ENCODE data around the gene GPR65.

Gene GPR65

GRCh38 chr14:87971010-87971409 lies 33.9 kb upstream of the GPR65 start:
- Histone ChIP-seq H4K20me1 (ENCODE audit: insufficient read depth, low read length) (no peaks in the 10 kb centered on the region), H3F3A (ENCODE audit: insufficient read depth, low read length) (no peaks in the 10 kb centered on the region), H3K9me3 (replicated peaks; ENCODE audit: insufficient read depth, low read length) (no peaks in the 10 kb centered on the region), H3K79me2 (ENCODE audit: low read length) (no peaks in the 10 kb centered on the region), H3K27me3 (replicated peaks; ENCODE audit: insufficient read depth, low read length) (no peaks in the 10 kb centered on the region), H3K9me2 (replicated peaks; ENCODE audit: insufficient read depth, low read length) (no peaks in the 10 kb centered on the region), H3K4me2 (ENCODE audit: low read depth, low read length) (no peak overlapping the region), H3K9ac (ENCODE audit: low read length) (no peak overlapping the region), H3K4me1 (ENCODE audit: low read length) (no peaks in the 10 kb centered on the region), H3K4me3 (ENCODE audit: low read length) (no peak overlapping the region), H3K27ac (ENCODE audit: low read length) (no peak overlapping the region), H3K36me3 (replicated peaks; ENCODE audit: insufficient read depth, low read length) (no peaks in the 10 kb centered on the region), H2AFZ (ENCODE audit: low read length) (no peak overlapping the region)
- TF ChIP-seq EZH2 (optimal IDR thresholded peaks at IDR 0.05; ENCODE audit: low read depth, low read length) (no peak), CTCF (IDR thresholded peaks at IDR 0.05; ENCODE audit: low read length) (no peak), EZH2phosphoT487 (IDR thresholded peaks at IDR 0.05; ENCODE audit: low read length) (no peak)
- peak; percentile 16 for DNase-seq

GRCh38 chr14:87975636-87976035 lies 29.3 kb upstream of the GPR65 start:
- Histone ChIP-seq H3K79me2 (ENCODE audit: low read length) (no peaks in the 10 kb centered on the region), H2AFZ (ENCODE audit: low read length) (no peak overlapping the region), H3F3A (ENCODE audit: insufficient read depth, low read length) (no peaks in the 10 kb centered on the region), H3K9me3 (replicated peaks; ENCODE audit: insufficient read depth, low read length) (no peaks in the 10 kb centered on the region), H3K4me2 (ENCODE audit: low read depth, low read length) (no peak overlapping the region), H3K36me3 (replicated peaks; ENCODE audit: insufficient read depth, low read length) (no peaks in the 10 kb centered on the region), H3K4me1 (ENCODE audit: low read length) (no peaks in the 10 kb centered on the region), H3K27me3 (replicated peaks; ENCODE audit: insufficient read depth, low read length) (no peaks in the 10 kb centered on the region), H3K9ac (ENCODE audit: low read length) (no peak overlapping the region), H3K4me3 (ENCODE audit: low read length) (no peak overlapping the region), H3K9me2 (replicated peaks; ENCODE audit: insufficient read depth, low read length) (no peaks in the 10 kb centered on the region), H4K20me1 (ENCODE audit: insufficient read depth, low read length) (no peaks in the 10 kb centered on the region), H3K27ac (ENCODE audit: low read length) (no peak overlapping the region)
- no peak for DNase-seq
- no peak for TF ChIP-seq CTCF (IDR thresholded peaks at IDR 0.05; ENCODE audit: low read length)
- no peak for TF ChIP-seq EZH2 (optimal IDR thresholded peaks at IDR 0.05; ENCODE audit: low read depth, low read length)
- TF ChIP-seq EZH2phosphoT487 (IDR thresholded peaks at IDR 0.05; ENCODE audit: low read length) = no peak

- H3K9me3 ChIP-seq (replicated peaks; ENCODE audit: insufficient read depth, low read length) = no peaks in the 10 kb centered on the region
- no peak overlapping the region for H3K27ac ChIP-seq (ENCODE audit: low read length)
- H3K4me3 ChIP-seq (ENCODE audit: low read length) = no peak overlapping the region
- no peaks in the 10 kb centered on the region for H3K4me1 ChIP-seq (ENCODE audit: low read length)
- H3K36me3 ChIP-seq (replicated peaks; ENCODE audit: insufficient read depth, low read length) = no peaks in the 10 kb centered on the region
- no peak for TF ChIP-seq EZH2phosphoT487 (IDR thresholded peaks at IDR 0.05; ENCODE audit: low read length)
- TF ChIP-seq CTCF (IDR thresholded peaks at IDR 0.05; ENCODE audit: low read length) = no peak
- no peaks in the 10 kb centered on the region for H3K27me3 ChIP-seq (replicated peaks; ENCODE audit: insufficient read depth, low read length)
- H2AFZ ChIP-seq (ENCODE audit: low read length) = no peak overlapping the region
- no peaks in the 10 kb centered on the region for H4K20me1 ChIP-seq (ENCODE audit: insufficient read depth, low read length)
- no peaks in the 10 kb centered on the region for H3K79me2 ChIP-seq (ENCODE audit: low read length)
- H3K4me2 ChIP-seq (ENCODE audit: low read depth, low read length) = no peak overlapping the region
- H3K9me2 ChIP-seq (replicated peaks; ENCODE audit: insufficient read depth, low read length) = no peaks in the 10 kb centered on the region
- no peak overlapping the region for H3K9ac ChIP-seq (ENCODE audit: low read length)
- no peaks in the 10 kb centered on the region for H3F3A ChIP-seq (ENCODE audit: insufficient read depth, low read length)
- no peak for DNase-seq
Observed at GRCh38 chr14:87979689-87980088, 25.2 kb upstream of the GPR65 start.
